ENCODE data around the gene RASSF8. TPM values are rescaled to one million over a fixed set of nuclear protein-coding genes. Genes with fewer than 3 reads are reported as not detected.

RASSF8 gene
- total and polyA plus RNA-seq, 2 of the 8 experiments (the other 6 are each of a cell fraction or from before 2014, with no cell fraction given), result 6.4 to 46.7 TPM

- Histone ChIP-seq H3K9ac (replicated peaks in 1 of 4; ENCODE audit: extremely low read depth in 1 of 4, low read depth in 3 of 4, low read length in 3 of 4) (no peak overlapping the region), H4K91ac (replicated peaks; ENCODE audit: insufficient read length, low read length) (no peak overlapping the region), H2BK20ac (ENCODE audit: low read length) (no peak overlapping the region), H3K23me2 (ENCODE audit: low read depth, low read length) (no peaks in the 10 kb centered on the region), H3K79me2 (ENCODE audit: control insufficient read depth in 1 of 2, insufficient read depth in 2 of 2, low read length in 2 of 2) (peaks cover 2 to 97% of the 10 kb centered on the region in 2 experiments), H4K20me1 (replicated peaks in 1 of 2; ENCODE audit: control insufficient read depth in 1 of 2, insufficient read depth in 2 of 2, low read length in 2 of 2) (peaks cover 0 to 3% of the 10 kb centered on the region in 2 experiments), H2AK5ac (ENCODE audit: low read depth, low read length) (no peak overlapping the region), H2BK12ac (ENCODE audit: low read depth, low read length) (no peak overlapping the region), H2BK15ac (ENCODE audit: low read length) (no peak overlapping the region), H3K56ac (replicated peaks; ENCODE audit: insufficient read length, low read depth, low read length) (no peak overlapping the region), H3K4me1 (replicated peaks in 1 of 4; ENCODE audit: control insufficient read depth in 3 of 4, insufficient read depth in 4 of 4, low read length in 3 of 4) (peaks cover 0 to 5% (median 3%) of the 10 kb centered on the region in 4 experiments; a peak in 4 of 7 replicates), H3K14ac (ENCODE audit: insufficient read length) (no peak overlapping the region), H3K9me3 (ENCODE audit: insufficient read depth in 2 of 2, low read depth in 1 of 2, low read length in 1 of 2) (no peaks in the 10 kb centered on the region), H3K36me3 (ENCODE audit: control insufficient read depth in 2 of 4, insufficient read depth in 4 of 4, low read length in 3 of 4) (no peaks in the 10 kb centered on the region), H4K8ac (ENCODE audit: extremely low read depth, insufficient read depth, low read length) (no peak overlapping the region), H3K27me3 (replicated peaks in 1 of 4; ENCODE audit: control insufficient read depth in 3 of 4, extremely low read depth in 1 of 4, insufficient read depth in 3 of 4, low read length in 3 of 4) (no peaks in the 10 kb centered on the region), H3K4me2 (ENCODE audit: insufficient read depth in 1 of 2, low read depth in 2 of 2, low read length in 2 of 2) (no peak overlapping the region), H4K5ac (ENCODE audit: insufficient read length, low read depth, low read length) (no peak overlapping the region), H3K4ac (replicated peaks; ENCODE audit: insufficient read length, low read depth, low read length) (no peak overlapping the region), H2AFZ (ENCODE audit: low read length) (no peak overlapping the region), H2BK5ac (ENCODE audit: low read depth, low read length) (no peak overlapping the region), H3K4me3 (ENCODE audit: extremely low read depth in 1 of 4, insufficient read depth in 2 of 4, low read depth in 3 of 4, low read length in 4 of 4) (no peak overlapping the region), H3K23ac (ENCODE audit: insufficient read length) (no peak overlapping the region), H3K79me1 (ENCODE audit: low read depth, low read length) (peaks cover 14% of the 10 kb centered on the region), H3K18ac (ENCODE audit: extremely low read depth, low read length) (no peak overlapping the region), H3K27ac (ENCODE audit: low read depth, low read length) (no peak overlapping the region), H2BK120ac (replicated peaks; ENCODE audit: low read depth, low read length) (no peak overlapping the region)
- CTCF ChIA-PET (ENCODE audit: partially characterized antibody), result interaction anchor here (0.6 to 5.8 kb wide), 12 partner anchors 8 to 219 kb away, joined by 3 to 33 read pairs (median 4); partner anchors contain the start of gene RASSF8
- WGBS, 2 experiments (ENCODE audit: extremely low coverage in 1 of 2, insufficient coverage in 1 of 2, insufficient read length in 1 of 2, insufficient replicate concordance in 2 of 2, low coverage in 1 of 2, low lambda C conversion rate in 2 of 2, missing lambda C conversion rate in 1 of 2), result 98% methylated on average over 2 of the region's 2 CpGs; no CpG with 5 or more reads in 1 of the 2 experiments
- DNase-seq (ENCODE audit: low read depth in 1 of 2, low spot score in 2 of 2) (no peak), FAIRE-seq (no peak)
- TF ChIP-seq RXRA (IDR thresholded peaks at IDR 0.05; ENCODE audit: insufficient read depth, low read depth, low read length) (no peak), CBX5 (IDR thresholded peaks at IDR 0.05; ENCODE audit: low read depth, low read length) (no peak), SUZ12 (IDR thresholded peaks at IDR 0.05; ENCODE audit: low read length) (no peak), KDM5A (IDR thresholded peaks at IDR 0.05; ENCODE audit: low read length) (no peak)
- POLR2A ChIA-PET (ENCODE audit: partially characterized antibody), result interaction anchor here (0.6 to 1.0 kb wide), 2 partner anchors 26 to 1024 kb away, joined by 3 read pairs; no protein-coding TSS in a partner anchor
Observed at GRCh38 chr12:25971654-25972041, 13.2 kb downstream of the RASSF8 start.
